ENCODE measurements around the gene APOD.

The APOD gene

GRCh38 chr3:195522254-195523023, 61.3 kb downstream of the APOD start:
- ATAC-seq (replicated peaks) (peak; percentile 63 to 73), DNase-seq (no peak)
- Mint-ChIP-seq H3K4me1 (peaks cover 9 to 10% of the 10 kb centered on the region in 2 donors), H3K27me3 (no peaks in the 10 kb centered on the region), H3K27ac (peak overlapping the region; percentile 63), H3K4me3 (no peak overlapping the region), H3K36me3 (peaks cover 8 to 21% of the 10 kb centered on the region in 2 donors), H3K9me3 (no peaks in the 10 kb centered on the region)

Measured in stimulated activated naive B cell treated with anti-CD40 and anti-IgM and Interleukin-4, amounts not matched to agents 10 μg/mL and 1 μg/mL and 100 μg/mL, for 72 hours (primary cell).